Measurements from ENCODE around the gene NUMB.
"Not testable (repeated sequence)": the region's sequence is repeated elsewhere in the genome, so short reads cannot be mapped to it uniquely, and the experiment has no call there.

The NUMB gene

GRCh38 chr14:73465823-73466532 is 7.6 kb upstream of the NUMB start:
- DNase-seq (ENCODE audit: low read depth, low spot score) = no peak

- DNase-seq (ENCODE audit: low read depth, low spot score) = no peak
These were observed 5.1 kb upstream of the NUMB start for GRCh38 chr14:73463411-73463810.

- DNase-seq (ENCODE audit: low read depth, low spot score) = no peak
These were observed 4.5 kb upstream of the NUMB start for GRCh38 chr14:73462815-73463214.

- no peak for DNase-seq (ENCODE audit: low read depth, low spot score)
These were observed 3.8 kb upstream of the NUMB start for GRCh38 chr14:73462048-73462715.

DNA sequence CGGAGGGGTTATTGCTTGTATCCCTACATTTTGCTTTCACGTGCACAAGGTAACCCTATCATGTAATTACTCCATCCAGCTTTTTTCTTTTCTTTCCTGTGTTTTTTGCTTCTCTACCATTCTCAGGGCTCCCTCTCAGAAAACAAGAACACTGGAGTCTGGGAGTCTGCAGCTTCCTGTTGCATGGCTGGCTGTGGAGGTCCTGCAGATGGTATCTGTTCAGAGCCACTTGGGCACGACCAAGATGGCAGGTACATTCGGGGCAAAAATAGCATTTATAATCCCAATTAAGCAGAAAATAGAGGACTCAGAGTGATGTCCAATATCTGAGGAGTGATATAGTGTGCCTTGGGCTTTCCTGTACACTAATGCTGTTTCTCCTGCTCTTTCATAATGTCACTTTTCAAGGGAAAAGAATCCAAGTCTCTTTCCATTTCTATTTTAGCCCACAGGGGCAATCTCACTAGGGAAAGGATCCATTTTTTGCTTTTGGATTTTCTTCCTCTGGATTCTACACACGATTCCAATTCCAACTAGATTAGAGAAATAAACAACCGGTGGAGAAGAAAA is 3.2 kb upstream of the NUMB start:
- no peak for DNase-seq (ENCODE audit: low read depth, low spot score)

- no peak for DNase-seq (ENCODE audit: low read depth, low spot score)
These were observed 2.4 kb upstream of the NUMB start for GRCh38 chr14:73460691-73461127.

DNA sequence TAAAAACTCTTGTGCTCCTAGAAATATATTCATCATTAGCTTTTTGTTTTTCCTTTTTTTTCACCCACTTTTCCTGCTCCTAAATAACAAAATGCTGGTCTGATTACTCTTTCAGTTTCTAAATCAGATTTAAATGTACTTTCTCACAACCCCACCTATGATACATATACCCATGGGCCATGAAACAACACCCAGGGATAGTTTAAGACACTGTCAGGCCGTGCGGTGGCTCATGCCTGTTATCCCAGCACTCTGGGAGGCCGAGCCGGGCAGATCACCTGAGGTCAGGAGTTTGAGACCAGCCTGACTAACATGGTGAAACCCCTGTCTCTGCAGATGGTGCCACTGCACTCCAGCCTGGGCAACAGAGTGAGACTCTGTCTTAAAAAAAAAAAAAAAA is 1.6 kb upstream of the NUMB start:
- no peak for DNase-seq (ENCODE audit: low read depth, low spot score)

- no peak for DNase-seq (ENCODE audit: low read depth, low spot score)
These were observed 493 bp downstream of the NUMB start for GRCh38 chr14:73457924-73458182.

GRCh38 chr14:73457041-73457923 is 1.1 kb downstream of the NUMB start:
- DNase-seq (ENCODE audit: low read depth, low spot score) = no peak

GRCh38 chr14:73455294-73455693 is 3.1 kb downstream of the NUMB start:
- no peak for DNase-seq (ENCODE audit: low read depth, low spot score)

- no peak for DNase-seq (ENCODE audit: low read depth, low spot score)
These were observed 5.8 kb downstream of the NUMB start for GRCh38 chr14:73452341-73453186.

DNA sequence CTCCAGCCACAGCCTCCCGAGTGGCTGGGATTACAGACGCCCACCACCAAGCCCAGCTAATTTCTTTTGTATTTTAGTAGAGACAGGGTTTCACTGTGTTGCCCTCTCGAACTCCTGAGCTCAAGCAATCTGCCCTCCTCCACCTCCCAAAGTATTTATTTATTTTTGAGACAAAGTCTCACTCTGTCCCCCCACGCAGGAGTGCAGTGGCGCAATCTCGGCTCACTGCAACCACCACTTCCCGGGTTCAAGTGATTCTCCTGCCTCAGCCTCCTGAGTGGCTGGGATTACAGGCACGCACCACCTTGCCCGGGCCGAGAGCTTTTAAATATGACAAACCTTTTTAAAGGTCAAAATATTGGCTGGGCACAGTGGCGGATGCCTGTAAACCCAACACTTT is 14.6 kb downstream of the NUMB start:
- DNase-seq (ENCODE audit: low read depth, low spot score) = no peak

- DNase-seq (ENCODE audit: low read depth, low spot score) = no peak
These were observed 17.1 kb downstream of the NUMB start for GRCh38 chr14:73441286-73441685.

DNA sequence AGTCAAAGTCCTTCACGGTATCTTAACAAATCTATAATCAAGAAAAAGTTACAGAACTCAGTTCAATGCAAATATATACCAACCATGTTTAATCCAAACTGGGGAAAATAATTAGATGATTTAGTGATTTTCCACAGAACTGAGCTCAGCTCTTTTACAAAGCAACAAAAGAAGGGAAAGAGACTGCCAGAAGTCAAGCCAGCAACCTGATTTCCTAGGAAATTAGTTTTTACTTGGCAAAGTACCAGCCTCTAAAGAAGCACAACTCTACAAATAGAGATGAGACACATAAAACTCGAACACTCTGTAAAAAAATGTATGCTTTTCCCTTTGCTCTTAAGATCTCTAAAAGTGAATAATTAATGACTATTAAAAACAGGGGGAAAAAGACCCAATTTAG is 19.4 kb downstream of the NUMB start:
- no peak for DNase-seq (ENCODE audit: low read depth, low spot score)

GRCh38 chr14:73437206-73437605 is 21.1 kb downstream of the NUMB start:
- no peak for DNase-seq (ENCODE audit: low read depth, low spot score)

DNA sequence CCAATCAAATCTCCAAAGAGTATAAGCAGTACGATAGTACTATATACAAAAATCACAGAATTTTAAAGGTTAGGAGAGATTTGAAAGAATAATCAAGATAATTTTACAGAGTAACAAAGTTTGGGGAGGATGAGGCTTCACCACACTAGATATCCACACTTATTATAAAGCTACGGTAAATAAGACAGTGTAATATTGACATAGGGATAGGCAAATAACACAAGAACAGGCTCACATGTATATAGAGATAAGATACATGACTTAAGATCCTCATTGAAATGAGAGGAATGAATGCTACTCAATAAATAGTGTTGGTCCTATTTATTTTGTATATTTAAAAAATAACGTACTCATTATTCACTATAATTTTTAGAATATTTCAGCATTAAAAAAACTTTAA is 26.2 kb downstream of the NUMB start:
- DNase-seq (ENCODE audit: low read depth, low spot score) = no peak

- no peak for DNase-seq (ENCODE audit: low read depth, low spot score)
These were observed 30.0 kb downstream of the NUMB start for GRCh38 chr14:73428353-73428824.

GRCh38 chr14:73427516-73428264 is 30.7 kb downstream of the NUMB start:
- no peak for DNase-seq (ENCODE audit: low read depth, low spot score)

DNA sequence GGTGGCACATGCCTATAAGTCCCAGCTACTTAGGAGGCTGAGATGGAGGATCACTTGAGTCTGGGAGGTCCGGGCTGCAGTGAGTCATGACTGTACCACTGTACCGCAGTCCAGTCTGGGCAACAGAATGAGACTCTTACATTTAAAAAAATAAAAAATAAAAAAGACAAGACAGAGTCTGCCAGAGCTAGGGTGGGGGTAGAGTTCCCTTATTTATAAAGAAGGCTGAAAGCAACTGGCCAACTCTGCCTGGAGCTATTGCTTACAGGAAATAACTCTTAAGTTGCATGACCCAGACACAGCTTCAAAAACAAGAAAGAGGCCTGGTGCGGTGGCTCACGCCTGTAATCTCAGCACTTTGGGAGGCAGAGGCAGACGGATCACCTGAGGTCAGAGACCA is 31.5 kb downstream of the NUMB start:
- DNase-seq (ENCODE audit: low read depth, low spot score) = no peak

DNA sequence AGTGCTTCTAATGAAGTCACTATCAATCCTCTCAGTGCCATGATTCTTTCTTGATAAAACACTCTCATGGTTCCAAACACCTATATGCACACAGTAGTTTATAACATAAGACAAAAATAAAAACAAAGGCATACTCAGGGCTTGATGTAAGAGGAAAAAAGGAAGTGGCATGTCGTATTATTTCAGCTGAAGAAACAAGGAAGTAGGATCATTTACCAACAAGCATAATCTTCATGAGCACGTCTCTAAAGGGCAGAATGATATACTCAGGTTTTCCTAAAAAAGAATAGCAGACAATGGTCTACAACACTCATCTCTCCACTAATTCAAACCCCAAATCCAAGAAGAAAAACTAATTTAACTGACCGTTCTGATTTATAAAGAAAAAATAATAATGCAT is 33.9 kb downstream of the NUMB start:
- DNase-seq (ENCODE audit: low read depth, low spot score) = no peak

GRCh38 chr14:73423092-73423491 is 35.3 kb downstream of the NUMB start:
- DNase-seq (ENCODE audit: low read depth, low spot score) = not testable (repeated sequence)

Data from activated CD4-positive, CD25-positive, alpha-beta regulatory T cell treated with anti-CD3 and anti-CD28 coated beads, Interleukin-2, amount 50 U/mL, for 16 hours (primary cell).